ENCODE results near the gene KRTAP25-1. TPM values are rescaled to one million over a fixed set of nuclear protein-coding genes. Genes with fewer than 3 reads are reported as not detected.

KRTAP25-1 gene
- polyA plus RNA-seq, 6 donors from 2014 or later = not detected

Other genes with a start within 250 kb of the KRTAP25-1 start
- gene CLDN17, start 122.7 kb downstream of the KRTAP25-1 start, polyA plus RNA-seq (ENCODE audit: low read depth in 6 of 6) = not detected
- gene CLDN8, start 73.4 kb downstream of the KRTAP25-1 start, polyA plus RNA-seq (ENCODE audit: low read depth in 6 of 6) = not detected
- not detected for gene KRTAP24-1, start 6.6 kb downstream of the KRTAP25-1 start, polyA plus RNA-seq (ENCODE audit: low read depth in 6 of 6)
- gene KRTAP26-1, start 30.8 kb upstream of the KRTAP25-1 start, polyA plus RNA-seq (ENCODE audit: low read depth in 6 of 6) = not detected
- not detected for gene KRTAP27-1, start 48.2 kb upstream of the KRTAP25-1 start, polyA plus RNA-seq (ENCODE audit: low read depth in 6 of 6)
- not detected for gene KRTAP23-1, start 59.1 kb upstream of the KRTAP25-1 start, polyA plus RNA-seq (ENCODE audit: low read depth in 6 of 6)
- gene KRTAP13-2, start 82.8 kb upstream of the KRTAP25-1 start, polyA plus RNA-seq (ENCODE audit: low read depth in 6 of 6) = not detected
- gene KRTAP13-1, start 106.5 kb upstream of the KRTAP25-1 start, polyA plus RNA-seq (ENCODE audit: low read depth in 6 of 6) = not detected
- gene KRTAP13-3, start 136.4 kb upstream of the KRTAP25-1 start, polyA plus RNA-seq (ENCODE audit: low read depth in 6 of 6) = not detected
- gene KRTAP13-4, start 140.7 kb upstream of the KRTAP25-1 start, polyA plus RNA-seq (ENCODE audit: low read depth in 6 of 6) = not detected
- gene KRTAP15-1, start 150.8 kb upstream of the KRTAP25-1 start, polyA plus RNA-seq (ENCODE audit: low read depth in 6 of 6) = not detected
- not detected for gene KRTAP19-1, start 190.9 kb upstream of the KRTAP25-1 start, polyA plus RNA-seq (ENCODE audit: low read depth in 6 of 6)
- gene KRTAP19-2, start 197.9 kb upstream of the KRTAP25-1 start, polyA plus RNA-seq (ENCODE audit: low read depth in 6 of 6) = not detected
- gene KRTAP19-3, start 202.5 kb upstream of the KRTAP25-1 start, polyA plus RNA-seq (ENCODE audit: low read depth in 6 of 6) = not detected
- gene KRTAP19-4, start 207.7 kb upstream of the KRTAP25-1 start, polyA plus RNA-seq (ENCODE audit: low read depth in 6 of 6) = not detected
- gene KRTAP19-5, start 212.6 kb upstream of the KRTAP25-1 start, polyA plus RNA-seq (ENCODE audit: low read depth in 6 of 6) = not detected

Data from naive B cell (primary cell).